Endometrial microvascular endothelial cells (primary cell): Measurements from ENCODE around the gene ADAT2. TPM values are rescaled to one million over a fixed set of nuclear protein-coding genes. Genes with fewer than 3 reads are reported as not detected.

Experiments
- total RNA-seq: library from RNA; depleted of rRNA; stranded (reverse); fragments of >200 nt; gene quantifications from one replicate; pipeline ENCODE4 v1.2.3, GENCODE V29; 2015; ENCODE audit errors: inconsistent ontology term

The ADAT2 gene
- total RNA-seq, 1 donor from 2014 or later, result 3.1 TPM

Other genes with a start within 250 kb of the ADAT2 start
- gene PEX3, start 110 bp upstream of the ADAT2 start, total RNA-seq, result 23.0 TPM
- 123 TPM for gene FUCA2, start 61.0 kb upstream of the ADAT2 start, total RNA-seq
- gene PHACTR2, start 227.3 kb upstream of the ADAT2 start, total RNA-seq, result 91.1 TPM